H1 (cell line): Measurements from ENCODE around the gene PSD2. TPM values are rescaled to one million over a fixed set of nuclear protein-coding genes. Genes with fewer than 3 reads are reported as not detected.

Experiments
- CTCF ChIA-PET: fragments of 300-600 bp; sonication (Branson Sonifier 250); formaldehyde crosslinking; loops from one replicate; lab custom pipeline; 2021; ENCODE audit not compliant: partially characterized antibody; lab: Charles Lee
- POLR2A ChIA-PET: fragments of 300-600 bp; sonication (Branson Sonifier 250); formaldehyde crosslinking; loops from one replicate; lab custom pipeline; 2021; ENCODE audit warnings: inconsistent platforms; ENCODE audit not compliant: partially characterized antibody; lab: Charles Lee
- DNase-seq, 2 experiments: peaks; one replicate each; pipeline versions ENCODE4 v3.0.0 to v3.0.0-alpha.2; 2010 to 2022; ENCODE audit warnings: low spot score in 2 of 2, low read depth in 1 of 2, mixed read lengths in 1 of 2
- FAIRE-seq: peaks from 2 replicates; lab custom pipeline; 2011; peaks lifted over from hg19 to GRCh38; lab: Jason Lieb, UNC
- H2AFZ ChIP-seq: 2 replicates; pipeline ENCODE4 v1.8.1; 2012; ENCODE audit warnings: low read length, inconsistent platforms
- H2AK5ac ChIP-seq: 2 replicates; pipeline ENCODE4 v1.6.1; 2013; ENCODE audit warnings: low read depth, low read length
- H2BK120ac ChIP-seq: replicated peaks from 2 replicates; pipeline ENCODE3; 2013; ENCODE audit warnings: low read depth, low read length, inconsistent platforms
- H2BK12ac ChIP-seq: 2 replicates; pipeline ENCODE4 v1.6.1; 2013; ENCODE audit warnings: low read depth, low read length
- H2BK15ac ChIP-seq: 2 replicates; pipeline ENCODE4 v1.6.1; 2013; ENCODE audit warnings: low read length
- H2BK20ac ChIP-seq: 2 replicates; pipeline ENCODE4 v1.6.1; 2013; ENCODE audit warnings: low read length
- H2BK5ac ChIP-seq: 2 replicates; pipeline ENCODE4 v1.6.1; 2013; ENCODE audit warnings: low read depth, low read length
- H3K14ac ChIP-seq: 2 replicates; pipeline ENCODE4 v1.6.1; 2013; ENCODE audit warnings: inconsistent platforms; ENCODE audit not compliant: insufficient read length
- H3K18ac ChIP-seq: 2 replicates; pipeline ENCODE4 v1.6.1; 2013; ENCODE audit warnings: low read length; ENCODE audit errors: extremely low read depth
- H3K23ac ChIP-seq: 2 replicates; pipeline ENCODE4 v1.6.1; 2013; ENCODE audit warnings: inconsistent platforms; ENCODE audit not compliant: insufficient read length
- H3K23me2 ChIP-seq: 2 replicates; pipeline ENCODE4 v1.6.1; 2013; ENCODE audit warnings: low read depth, low read length
- H3K27ac ChIP-seq: 2 replicates; pipeline ENCODE4 v1.6.1; 2011; ENCODE audit warnings: low read depth, low read length, inconsistent platforms
- H3K27me3 ChIP-seq, 4 experiments: replicated peaks in 1 of 4; 1 replicate in 1 of 4; 2 replicates in 3 of 4; pipeline versions ENCODE4 v1.6.1 to v1.8.1; 2011 to 2013; ENCODE audit warnings: low read length in 3 of 4, mild to moderate bottlenecking in 3 of 4, inconsistent platforms in 2 of 4, mixed read lengths in 2 of 4, moderate library complexity in 1 of 4; ENCODE audit not compliant: control insufficient read depth in 3 of 4, insufficient read depth in 3 of 4; ENCODE audit errors: extremely low read depth in 1 of 4
- H3K36me3 ChIP-seq, 4 experiments: 2 replicates each; pipeline versions ENCODE4 v1.6.1 to v1.8.1; 2011 to 2013; ENCODE audit warnings: mild to moderate bottlenecking in 4 of 4, low read length in 3 of 4, moderate library complexity in 2 of 4, control low read depth in 1 of 4, inconsistent platforms in 1 of 4; ENCODE audit not compliant: insufficient read depth in 4 of 4, control insufficient read depth in 2 of 4
- H3K4ac ChIP-seq: replicated peaks from 2 replicates; pipeline ENCODE3; 2013; ENCODE audit warnings: low read length, low read depth, mixed read lengths, inconsistent platforms; ENCODE audit not compliant: insufficient read length
- H3K4me1 ChIP-seq, 4 experiments: replicated peaks in 1 of 4; 1 replicate in 1 of 4; 2 replicates in 3 of 4; pipeline versions ENCODE4 v1.6.1 to v1.8.1; 2011 to 2013; ENCODE audit warnings: low read length in 3 of 4, inconsistent platforms in 2 of 4, mixed read lengths in 1 of 4; ENCODE audit not compliant: insufficient read depth in 4 of 4, control insufficient read depth in 3 of 4
- H3K4me2 ChIP-seq, 2 experiments: 2 replicates each; pipeline versions ENCODE4 v1.6.1 to v1.8.1; 2011 to 2013; ENCODE audit warnings: low read depth in 2 of 2, low read length in 2 of 2, control low read depth in 1 of 2, inconsistent platforms in 1 of 2, mild to moderate bottlenecking in 1 of 2; ENCODE audit not compliant: insufficient read depth in 1 of 2
- H3K4me3 ChIP-seq, 4 experiments: fragments of 200-600, 300-600 bp in 1 of 4; sonication (generic), shearing (Covaris generic), sonication (Bioruptor Twin) in 1 of 4; 2 replicates each; pipeline versions ENCODE4 v1.5.1 to v1.8.1; 2011 to 2016; ENCODE audit warnings: low read length in 4 of 4, low read depth in 3 of 4, control low read depth in 2 of 4, inconsistent platforms in 2 of 4, mild to moderate bottlenecking in 2 of 4, mixed read lengths in 1 of 4, moderate library complexity in 1 of 4; ENCODE audit not compliant: insufficient read depth in 2 of 4; ENCODE audit errors: extremely low read depth in 1 of 4
- H3K56ac ChIP-seq: replicated peaks from 2 replicates; pipeline ENCODE3; 2013; ENCODE audit warnings: low read depth, mild to moderate bottlenecking, mixed read lengths, low read length, inconsistent platforms; ENCODE audit not compliant: insufficient read length
- H3K79me1 ChIP-seq: 2 replicates; pipeline ENCODE4 v1.6.1; 2013; ENCODE audit warnings: low read depth, low read length, control low read depth
- H3K79me2 ChIP-seq, 2 experiments: 2 replicates each; pipeline versions ENCODE4 v1.6.1 to v1.8.1; 2012 to 2013; ENCODE audit warnings: low read length in 2 of 2, mild to moderate bottlenecking in 2 of 2, inconsistent platforms in 1 of 2; ENCODE audit not compliant: insufficient read depth in 2 of 2, control insufficient read depth in 1 of 2
- H3K9ac ChIP-seq, 4 experiments: replicated peaks in 1 of 4; 1 replicate in 1 of 4; 2 replicates in 3 of 4; pipeline versions ENCODE4 v1.6.1 to v1.8.1; 2011 to 2013; ENCODE audit warnings: low read depth in 3 of 4, low read length in 3 of 4, control low read depth in 2 of 4, mild to moderate bottlenecking in 2 of 4, moderate library complexity in 2 of 4, inconsistent platforms in 1 of 4; ENCODE audit errors: extremely low read depth in 1 of 4
- H3K9me3 ChIP-seq, 2 experiments: 2 replicates each; pipeline versions ENCODE4 v1.6.1 to v1.8.1; 2012 to 2013; ENCODE audit warnings: mild to moderate bottlenecking in 2 of 2, moderate library complexity in 2 of 2, control low read depth in 1 of 2, inconsistent platforms in 1 of 2, low read depth in 1 of 2, low read length in 1 of 2, mixed read lengths in 1 of 2; ENCODE audit not compliant: insufficient read depth in 2 of 2
- H4K20me1 ChIP-seq, 2 experiments: replicated peaks in 1 of 2; 2 replicates each; pipeline versions ENCODE3 to v1.8.1; 2011 to 2013; ENCODE audit warnings: inconsistent platforms in 2 of 2, low read length in 2 of 2, mild to moderate bottlenecking in 1 of 2; ENCODE audit not compliant: insufficient read depth in 2 of 2, control insufficient read depth in 1 of 2
- H4K5ac ChIP-seq: 2 replicates; pipeline ENCODE4 v1.6.1; 2013; ENCODE audit warnings: low read length, low read depth, mixed read lengths, inconsistent platforms; ENCODE audit not compliant: insufficient read length
- H4K8ac ChIP-seq: 2 replicates; pipeline ENCODE4 v1.8.0; 2013; ENCODE audit warnings: mild to moderate bottlenecking, moderate library complexity, low read length, inconsistent platforms; ENCODE audit not compliant: insufficient read depth; ENCODE audit errors: extremely low read depth
- H4K91ac ChIP-seq: replicated peaks from 2 replicates; pipeline ENCODE3; 2013; ENCODE audit warnings: low read length, mixed read lengths, inconsistent platforms; ENCODE audit not compliant: insufficient read length
- GTF2F1 ChIP-seq: IDR thresholded peaks from 2 replicates; pipeline ENCODE4 v1.6.1; 2012; ENCODE audit warnings: low read depth, low read length, improper control_type of control experiment, borderline replicate concordance
- WGBS, 2 experiments: shearing (Covaris generic) in 1 of 2; methylation state at CpG; one replicate each; pipeline versions ENCODE4 v1.1.6 to v1.1.7; 2013 to 2015; ENCODE audit warnings: low lambda C conversion rate in 2 of 2, mixed read lengths in 2 of 2, inconsistent platforms in 1 of 2, low coverage in 1 of 2, missing lambda C conversion rate in 1 of 2; ENCODE audit not compliant: insufficient replicate concordance in 2 of 2, insufficient coverage in 1 of 2, insufficient read length in 1 of 2; ENCODE audit errors: extremely low coverage in 1 of 2, missing lambda C conversion rate in 1 of 2; 5-methylcytosine and 5-hydroxymethylcytosine counted together
- polyA plus RNA-seq, 7 experiments: library from polyadenylated mRNA; depleted of rRNA in 3 of 7; stranded (reverse) in 5 of 7; unstranded in 2 of 7; fragments of >200 nt in 5 of 7; fragments of 200-250 nt in 2 of 7; gene quantifications; 1 replicate in 5 of 7; 2 replicates in 1 of 7; 4 replicates in 1 of 7; pipeline versions ENCODE4 v1.2.1 to v1.2.3, GENCODE V29; 2011 to 2013; ENCODE audit warnings: missing spikeins in 2 of 7, mixed read lengths in 2 of 7
- total RNA-seq: library from RNA; stranded (reverse); fragmentation: NEBNext Ultra II Directional; extraction: Animal tissue kit (Norgen Biotek cat#: 25700); gene quantifications from 2 replicates; pipeline ENCODE4 v1.2.1, GENCODE V29; 2021

The PSD2 gene
- total and polyA plus RNA-seq, 2 of the 8 experiments (the other 6 are each of a cell fraction or from before 2014, with no cell fraction given) = 0.06 to 0.14 TPM

- no peaks in the 10 kb centered on the region for H3K9me3 ChIP-seq
- H2AFZ ChIP-seq = no peak overlapping the region
- H2AK5ac ChIP-seq = no peak overlapping the region
- peaks cover 0 to 3% (median 1%) of the 10 kb centered on the region in 4 experiments; a peak in 3 of 7 replicates for H3K27me3 ChIP-seq
- no peaks in the 10 kb centered on the region for H3K36me3 ChIP-seq
- H3K56ac ChIP-seq = no peak overlapping the region
- no peak overlapping the region for H3K14ac ChIP-seq
- no peak overlapping the region for H2BK20ac ChIP-seq
- H4K20me1 ChIP-seq = peaks cover 0 to 4% of the 10 kb centered on the region in 2 experiments
- H3K18ac ChIP-seq = no peak overlapping the region
- H3K23ac ChIP-seq = no peak overlapping the region
- no peak overlapping the region for H2BK120ac ChIP-seq
- no peak overlapping the region for H4K8ac ChIP-seq
- ChIA-PET CTCF (interaction anchor here (0.7 to 9.2 kb wide), 16 partner anchors 9 to 418 kb away, joined by 3 to 68 read pairs (median 8); partner anchors contain the start of gene PSD2), POLR2A (interaction anchor here (1.8 kb wide), 1 partner anchor 10 kb away, joined by 5 read pairs; no protein-coding TSS in a partner anchor)
- FAIRE-seq (no peak), DNase-seq (no peak)
- no peak overlapping the region for H3K4me3 ChIP-seq
- H2BK5ac ChIP-seq = no peak overlapping the region
- no peak overlapping the region for H4K91ac ChIP-seq
- no peak overlapping the region for H3K4me2 ChIP-seq
- H3K4ac ChIP-seq = no peak overlapping the region
- H3K23me2 ChIP-seq = no peaks in the 10 kb centered on the region
- no peak overlapping the region for H2BK12ac ChIP-seq
- no peaks in the 10 kb centered on the region for H3K79me1 ChIP-seq
- no peak overlapping the region for H2BK15ac ChIP-seq
- WGBS, 2 experiments = 89% methylated on average over 4 of the region's 4 CpGs; no CpG with 5 or more reads in 1 of the 2 experiments
- no peaks in the 10 kb centered on the region for H3K79me2 ChIP-seq
- H3K9ac ChIP-seq = no peak overlapping the region
- H4K5ac ChIP-seq = no peak overlapping the region
- no peak overlapping the region for H3K27ac ChIP-seq
- H3K4me1 ChIP-seq = no peaks in the 10 kb centered on the region
- TF ChIP-seq GTF2F1 = no peak
Observed at GRCh38 chr5:139806111-139806510, 10.5 kb downstream of the PSD2 start.
